Stomach smooth muscle (tissue), 2 donors: Measurements from ENCODE around the gene C5AR2.
"Not testable (repeated sequence)": the region's sequence is repeated elsewhere in the genome, so short reads cannot be mapped to it uniquely, and the experiment has no call there.

Experiments
- H3K27ac ChIP-seq: one replicate; pipeline ENCODE4 v1.7.0; 2013; ENCODE audit warnings: mild to moderate bottlenecking, low read length, inconsistent platforms
- H3K27me3 ChIP-seq, 2 donors: one replicate each; pipeline ENCODE4 v1.7.0; 2013; ENCODE audit warnings: low read length in 2 of 2; ENCODE audit not compliant: insufficient read depth in 2 of 2, control insufficient read depth in 1 of 2
- H3K36me3 ChIP-seq, 2 donors: one replicate each; pipeline ENCODE4 v1.7.0; 2013; ENCODE audit warnings: low read length in 2 of 2; ENCODE audit not compliant: control insufficient read depth in 2 of 2, insufficient read depth in 2 of 2
- H3K4me1 ChIP-seq: one replicate; pipeline ENCODE4 v1.7.0; 2013; ENCODE audit warnings: low read length; ENCODE audit not compliant: control insufficient read depth, insufficient read depth
- H3K4me3 ChIP-seq, 2 donors: one replicate each; pipeline ENCODE4 v1.7.0; 2013; ENCODE audit warnings: low read length in 2 of 2
- H3K9ac ChIP-seq, 2 donors: one replicate each; pipeline ENCODE4 v1.7.0; 2013; ENCODE audit warnings: low read length in 2 of 2, mild to moderate bottlenecking in 1 of 2
- H3K9me3 ChIP-seq, 2 donors: one replicate each; pipeline ENCODE4 v1.7.0; 2013; ENCODE audit warnings: low read length in 2 of 2; ENCODE audit not compliant: control insufficient read depth in 2 of 2
- donor health status: healthy.
- donor health status: Pancreatic carcinoma.

Gene C5AR2

GRCh38 chr19:47388721-47389120 lies 56.7 kb downstream of the C5AR2 start:
- not testable (repeated sequence) for H3K27me3 ChIP-seq, H3K36me3 ChIP-seq, H3K9ac ChIP-seq, H3K9me3 ChIP-seq, H3K27ac ChIP-seq, H3K4me1 ChIP-seq, H3K4me3 ChIP-seq

DNA sequence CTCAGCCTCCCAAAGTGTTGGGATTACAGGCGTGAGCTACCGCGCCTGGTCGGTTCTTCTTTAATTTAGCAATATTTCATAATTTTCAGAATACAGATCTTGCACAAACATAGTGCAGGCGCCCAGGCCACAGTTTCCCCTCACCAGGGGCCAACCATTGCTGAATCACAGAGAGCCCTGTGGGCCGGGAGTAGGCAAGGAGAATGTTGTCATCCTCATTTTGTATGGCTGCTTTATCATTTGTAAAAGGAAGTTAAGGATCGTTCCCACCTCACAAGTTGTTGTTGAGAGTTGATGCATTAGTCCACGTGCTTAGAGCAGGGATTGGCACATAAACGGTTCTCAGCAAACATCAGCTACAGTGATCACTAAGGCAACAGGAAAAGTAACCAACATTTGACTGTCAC lies 57.2 kb downstream of the C5AR2 start:
- peaks cover 0 to 3% of the 10 kb centered on the region in 2 donors for H3K27me3 ChIP-seq
- no peak overlapping the region for H3K9ac ChIP-seq
- H3K36me3 ChIP-seq: no peaks in the 10 kb centered on the region
- no peak overlapping the region for H3K27ac ChIP-seq
- no peaks in the 10 kb centered on the region for H3K4me1 ChIP-seq
- H3K9me3 ChIP-seq: no peaks in the 10 kb centered on the region
- no peak overlapping the region for H3K4me3 ChIP-seq

DNA sequence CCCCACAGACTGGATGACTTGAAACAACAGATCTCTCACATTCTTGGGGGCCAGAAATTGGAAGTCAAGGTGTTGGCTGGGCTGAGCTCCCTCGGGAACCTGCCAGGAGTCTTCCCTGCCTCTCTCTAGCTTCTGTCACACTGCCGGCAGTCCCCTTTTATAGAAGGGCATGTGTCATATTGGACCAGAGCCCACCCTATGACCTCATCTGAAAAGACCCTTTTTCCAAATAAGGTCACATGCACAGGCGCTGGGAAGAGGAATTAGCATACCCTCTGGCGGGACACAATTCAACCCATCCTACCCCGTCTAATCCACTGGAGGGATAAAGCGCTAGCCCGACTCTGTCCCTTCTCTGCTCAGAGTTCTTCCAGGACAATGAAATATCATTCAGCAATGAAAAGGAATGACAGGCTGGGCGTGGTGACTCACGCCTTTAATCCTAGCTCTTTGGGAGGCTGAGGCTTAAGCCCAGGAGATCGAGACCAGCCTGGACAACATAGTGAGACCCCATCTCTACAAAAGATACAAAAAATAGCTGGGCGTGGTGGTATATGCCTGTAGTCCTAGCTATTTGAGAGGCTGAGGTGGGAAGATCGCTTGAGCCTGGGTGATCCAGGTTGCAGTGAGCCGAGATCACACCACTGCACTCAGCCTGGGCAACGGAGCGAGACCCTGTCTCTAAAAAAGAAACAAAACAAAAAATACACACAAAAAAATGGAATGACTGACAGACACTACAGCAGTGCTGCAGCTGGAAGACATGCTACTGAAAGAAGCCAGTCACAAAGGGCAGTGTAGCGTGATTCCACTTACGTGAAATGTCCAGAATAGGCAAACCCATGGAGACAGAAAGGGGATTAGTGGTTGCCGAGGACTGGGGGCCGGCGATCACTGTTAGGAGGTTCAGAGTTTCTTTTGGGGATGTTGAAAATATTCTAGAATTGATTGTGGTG lies 58.8 kb downstream of the C5AR2 start:
- H3K9me3 ChIP-seq: no peaks in the 10 kb centered on the region
- H3K4me1 ChIP-seq: no peaks in the 10 kb centered on the region
- no peak overlapping the region for H3K4me3 ChIP-seq
- H3K27me3 ChIP-seq: peaks cover 0 to under 1% of the 10 kb centered on the region in 2 donors
- H3K9ac ChIP-seq: no peak overlapping the region
- H3K27ac ChIP-seq: no peak overlapping the region
- no peaks in the 10 kb centered on the region for H3K36me3 ChIP-seq

- Histone ChIP-seq H3K27me3 (no peaks in the 10 kb centered on the region), H3K36me3 (no peaks in the 10 kb centered on the region), H3K27ac (no peak overlapping the region), H3K4me3 (no peak overlapping the region), H3K4me1 (no peaks in the 10 kb centered on the region), H3K9ac (no peak overlapping the region), H3K9me3 (no peaks in the 10 kb centered on the region)
Observed at GRCh38 chr19:47391510-47392223, 59.7 kb downstream of the C5AR2 start.
